Measurements from ENCODE around the gene SNX5.

SNX5 gene

GRCh38 chr20:18004384-18005031 is 35.9 kb upstream of the SNX5 start:
- no peak for TF ChIP-seq CTCF (IDR thresholded peaks at IDR 0.05; ENCODE audit: control insufficient read depth, extremely low read depth, insufficient read depth)
- no peak overlapping the region for H3K4me3 ChIP-seq (ENCODE audit: low read depth, low read length)
- DNase-seq (ENCODE audit: low read depth), result no peak

- H3K4me3 ChIP-seq (ENCODE audit: low read depth, low read length), result no peak overlapping the region
- TF ChIP-seq CTCF (IDR thresholded peaks at IDR 0.05; ENCODE audit: control insufficient read depth, extremely low read depth, insufficient read depth), result no peak
- DNase-seq (ENCODE audit: low read depth), result no peak
These were observed 35.3 kb upstream of the SNX5 start for GRCh38 chr20:18003897-18004296.

GRCh38 chr20:18001131-18001921 is 32.7 kb upstream of the SNX5 start:
- no peak for TF ChIP-seq CTCF (IDR thresholded peaks at IDR 0.05; ENCODE audit: control insufficient read depth, extremely low read depth, insufficient read depth)
- no peak overlapping the region for H3K4me3 ChIP-seq (ENCODE audit: low read depth, low read length)
- DNase-seq (ENCODE audit: low read depth), result peak; percentile 41

GRCh38 chr20:17999566-17999965 is 31.0 kb upstream of the SNX5 start:
- no peak for DNase-seq (ENCODE audit: low read depth)
- no peak overlapping the region for H3K4me3 ChIP-seq (ENCODE audit: low read depth, low read length)
- no peak for TF ChIP-seq CTCF (IDR thresholded peaks at IDR 0.05; ENCODE audit: control insufficient read depth, extremely low read depth, insufficient read depth)

GRCh38 chr20:17998446-17998845 is 29.9 kb upstream of the SNX5 start:
- no peak for TF ChIP-seq CTCF (IDR thresholded peaks at IDR 0.05; ENCODE audit: control insufficient read depth, extremely low read depth, insufficient read depth)
- H3K4me3 ChIP-seq (ENCODE audit: low read depth, low read length), result no peak overlapping the region
- no peak for DNase-seq (ENCODE audit: low read depth)

GRCh38 chr20:17995967-17996819 is 27.6 kb upstream of the SNX5 start:
- DNase-seq (ENCODE audit: low read depth), result no peak
- TF ChIP-seq CTCF (IDR thresholded peaks at IDR 0.05; ENCODE audit: control insufficient read depth, extremely low read depth, insufficient read depth), result peak; percentile 97
- H3K4me3 ChIP-seq (ENCODE audit: low read depth, low read length), result no peak overlapping the region
